ENCODE data around the gene CALR.

DNA sequence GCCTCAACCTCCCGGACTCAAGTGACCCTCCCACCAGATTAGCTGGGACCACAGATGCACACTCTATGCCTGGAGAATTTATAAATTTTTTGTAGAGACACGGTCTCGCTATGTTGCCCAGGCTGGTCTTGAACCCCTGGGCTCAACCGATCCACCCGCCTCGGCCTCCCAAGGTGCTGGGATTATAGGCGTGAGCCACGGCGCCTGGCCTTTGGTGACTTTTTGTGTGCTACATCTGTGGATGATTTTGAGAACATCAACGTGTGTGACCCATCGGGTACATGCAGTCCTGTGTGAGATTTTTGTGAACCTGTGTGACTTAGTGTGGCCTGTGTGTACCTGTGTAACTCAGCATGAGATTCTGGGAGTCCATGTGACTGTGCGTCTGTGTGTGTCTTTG, 48.3 kb downstream of the CALR start:
- no peak for TF ChIP-seq EZH2 (IDR thresholded peaks at IDR 0.05; ENCODE audit: insufficient read depth, poor library complexity, severe bottlenecking)
- no peak for TF ChIP-seq EZH2phosphoT487 (IDR thresholded peaks at IDR 0.05; ENCODE audit: insufficient read depth, low read depth)
